HG03521 (cell line): ENCODE data around the gene PLXDC1.
"Not testable (repeated sequence)": the region's sequence is repeated elsewhere in the genome, so short reads cannot be mapped to it uniquely, and the experiment has no call there.

ENCODE experiments used
- ATAC-seq: cut with Tn5 transposase; IDR thresholded peaks from one replicate; pipeline ENCODE4 v1.9.1; 2021; ENCODE audit warnings: mild to moderate bottlenecking, moderate library complexity; ENCODE audit not compliant: unreplicated experiment

The PLXDC1 gene

DNA sequence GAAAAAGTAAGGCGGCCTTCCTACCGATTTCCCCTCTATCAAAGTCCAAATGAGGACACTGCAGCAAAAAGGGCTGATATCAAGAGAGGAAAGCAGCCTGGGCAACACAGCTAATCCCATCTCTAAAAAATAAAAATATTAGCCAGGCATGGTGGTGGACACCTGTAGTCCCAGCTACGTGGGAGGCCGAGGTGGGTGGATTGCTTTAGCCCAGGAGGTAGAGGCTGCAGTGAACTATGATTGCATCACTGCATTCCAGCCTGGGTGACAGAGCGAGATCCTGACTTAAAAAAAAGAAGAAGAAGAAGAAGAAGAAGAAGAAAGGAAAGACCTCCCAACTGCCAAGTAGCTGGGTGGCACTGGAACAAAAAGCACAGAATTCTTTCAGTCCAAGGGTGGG lies 31.6 kb upstream of the PLXDC1 start:
- ATAC-seq: no peak

GRCh38 chr17:39181303-39181702 lies 29.9 kb upstream of the PLXDC1 start:
- no peak for ATAC-seq

- no peak for ATAC-seq
Observed at GRCh38 chr17:39178536-39178935, 27.1 kb upstream of the PLXDC1 start.

DNA sequence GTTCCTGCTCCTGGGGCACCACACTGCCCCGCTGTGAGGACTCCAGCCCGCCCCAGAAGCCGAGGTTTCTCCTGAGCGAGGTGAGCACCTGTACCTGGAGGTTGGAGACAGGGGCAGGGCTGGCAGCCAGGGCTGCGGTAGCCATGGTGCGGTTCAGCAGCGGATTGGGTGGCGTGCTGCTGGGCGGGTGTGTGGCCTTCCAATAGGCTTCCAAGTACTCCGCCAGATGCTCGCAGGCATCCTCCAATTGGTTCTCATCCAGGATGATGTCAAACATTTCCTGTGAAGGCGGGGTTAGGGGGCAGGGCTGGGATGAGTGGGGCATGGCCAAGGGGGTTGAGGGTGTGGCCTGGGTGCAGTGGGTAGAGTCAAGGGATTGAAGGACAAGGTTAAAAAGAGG lies 25.8 kb upstream of the PLXDC1 start:
- ATAC-seq: no peak

- no peak for ATAC-seq
Observed at GRCh38 chr17:39175695-39176093, 24.3 kb upstream of the PLXDC1 start.

DNA sequence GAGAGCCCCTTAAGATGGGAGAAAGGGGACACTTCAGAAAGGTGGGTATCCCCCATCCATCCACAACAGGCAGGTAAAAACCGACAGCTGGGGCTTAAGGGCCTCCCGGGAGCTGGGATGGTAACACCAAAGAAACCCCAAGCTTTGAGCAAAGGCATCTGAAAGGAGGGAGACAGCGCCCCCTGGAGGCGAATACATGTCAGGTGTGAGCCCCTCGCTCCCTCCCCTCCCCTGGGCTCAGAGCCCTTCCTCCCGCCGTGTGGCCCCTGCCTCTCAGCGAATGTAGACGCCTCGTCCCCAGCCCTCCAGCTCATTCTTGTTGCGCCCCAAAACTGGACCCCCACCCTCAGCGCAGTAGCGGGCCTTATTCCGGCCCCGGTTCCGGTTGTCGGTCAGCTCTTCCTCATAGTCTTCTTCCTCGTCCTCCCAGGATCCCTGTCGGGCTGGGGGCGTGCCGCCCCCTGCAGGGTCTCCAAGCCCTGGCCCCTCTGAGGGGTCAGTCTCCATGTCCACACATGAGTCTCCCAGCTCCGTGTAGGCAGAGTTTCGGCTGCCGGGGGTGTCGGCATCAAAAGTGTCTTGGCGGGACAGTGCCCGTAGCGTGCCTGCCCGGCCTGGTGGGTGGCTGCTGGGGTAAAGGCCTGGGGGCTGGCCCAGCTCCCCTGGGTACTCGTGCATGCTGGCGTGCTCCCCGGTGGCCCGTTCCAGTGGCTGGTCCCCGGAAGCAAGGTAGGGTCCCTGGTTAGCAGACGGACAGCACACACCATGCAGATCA lies 23.7 kb upstream of the PLXDC1 start:
- ATAC-seq: no peak

DNA sequence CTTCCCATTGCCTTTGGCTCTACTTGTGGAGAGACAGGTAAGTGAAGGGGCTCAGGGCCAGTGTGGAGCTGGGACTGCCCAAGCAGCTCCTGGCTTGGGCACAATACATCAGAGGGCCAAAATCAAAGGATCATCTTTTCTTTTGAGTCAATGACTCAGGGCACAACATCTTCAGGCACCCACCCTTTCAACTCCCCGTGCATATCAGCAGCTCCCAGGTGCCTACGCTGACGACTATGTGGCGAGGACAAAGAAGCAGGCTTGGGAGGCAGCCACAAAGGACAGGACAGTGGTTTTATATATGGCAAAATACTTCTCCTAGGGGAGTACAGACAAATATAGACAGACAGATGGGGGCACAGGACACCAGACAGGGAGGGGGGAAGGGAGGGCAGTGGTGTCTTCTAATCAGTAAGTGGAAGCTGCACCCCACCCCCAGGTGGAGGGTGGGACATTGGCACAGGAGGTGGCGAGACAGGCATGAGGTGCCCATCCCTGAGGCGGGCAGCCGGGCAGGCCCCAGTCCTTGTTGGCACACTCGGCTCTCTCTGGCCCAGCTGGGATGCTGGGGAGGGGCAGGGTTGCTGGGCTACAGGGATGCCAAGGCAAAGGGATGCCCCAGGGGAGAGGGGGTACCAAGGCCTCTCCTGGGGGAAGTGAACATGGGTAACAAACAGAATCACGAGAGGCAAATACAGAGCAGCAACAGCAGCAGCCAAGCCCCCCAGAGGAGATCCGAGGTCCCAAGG lies 22.3 kb upstream of the PLXDC1 start:
- no peak for ATAC-seq

DNA sequence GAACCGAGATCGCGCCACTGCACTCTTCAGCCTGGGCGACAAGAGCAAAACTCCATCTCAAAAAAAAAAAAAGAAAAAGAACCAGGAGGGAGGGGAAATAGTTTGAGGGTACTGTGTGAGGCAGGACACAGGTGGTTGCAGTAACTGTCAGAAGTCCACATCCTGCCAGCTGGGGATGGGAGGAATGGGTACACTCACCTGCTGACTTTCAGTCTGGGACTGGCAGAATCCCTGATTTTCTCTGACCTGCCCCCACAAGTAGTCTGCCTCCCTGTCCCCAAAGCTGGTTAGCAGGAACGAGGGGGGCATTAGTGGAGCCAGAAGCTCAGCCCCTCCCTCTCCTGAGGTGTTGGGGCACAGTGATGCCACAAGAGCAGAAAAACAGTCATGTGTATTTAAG lies 21.6 kb upstream of the PLXDC1 start:
- ATAC-seq: no peak

GRCh38 chr17:39171933-39172332 lies 20.5 kb upstream of the PLXDC1 start:
- no peak for ATAC-seq

- ATAC-seq: no peak
Observed at GRCh38 chr17:39170558-39170957, 19.1 kb upstream of the PLXDC1 start.

- no peak for ATAC-seq
Observed at GRCh38 chr17:39170109-39170508, 18.7 kb upstream of the PLXDC1 start.

DNA sequence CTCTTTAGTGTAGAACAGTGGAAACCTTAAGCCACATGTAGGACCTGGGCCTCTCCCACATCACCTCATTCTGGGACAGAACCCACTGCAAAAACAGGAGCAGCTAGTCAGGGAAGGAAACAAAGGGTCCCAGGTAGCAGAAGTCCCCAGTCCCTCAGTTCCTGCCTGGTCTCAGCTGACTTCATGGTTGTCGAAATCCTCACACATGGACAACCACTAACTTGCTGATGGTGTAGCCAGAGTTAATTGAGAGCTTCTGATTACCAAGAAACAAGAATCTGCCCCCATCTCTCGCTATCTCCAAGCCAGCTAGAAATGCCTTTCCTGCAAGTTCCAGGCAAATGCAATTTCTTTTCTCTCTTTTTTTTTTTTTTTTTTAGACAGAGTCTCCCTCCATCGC lies 18.1 kb upstream of the PLXDC1 start:
- ATAC-seq: no peak

- ATAC-seq: no peak
Observed at GRCh38 chr17:39169101-39169500, 17.7 kb upstream of the PLXDC1 start.

DNA sequence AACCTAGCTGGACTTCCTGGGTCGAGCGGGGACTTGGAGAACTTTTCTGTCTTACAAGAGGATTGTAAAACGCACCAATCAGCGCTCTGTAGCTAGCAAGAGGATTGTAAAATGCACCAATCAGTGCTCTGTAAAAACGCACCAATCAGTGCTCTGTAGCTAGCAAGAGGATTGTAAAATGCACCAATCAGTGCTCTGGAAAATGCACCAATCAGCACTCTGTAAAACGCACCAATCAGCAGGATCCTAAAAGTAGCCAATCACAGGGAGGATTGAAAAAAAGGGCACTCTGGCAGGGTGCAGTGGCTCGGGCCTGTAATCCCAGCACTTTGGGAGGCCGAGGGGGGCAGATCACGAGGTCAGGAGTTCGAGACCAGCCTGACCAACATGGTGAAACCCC lies 17.1 kb upstream of the PLXDC1 start:
- not testable (repeated sequence) for ATAC-seq

GRCh38 chr17:39167476-39167875 lies 16.0 kb upstream of the PLXDC1 start:
- ATAC-seq: no peak

DNA sequence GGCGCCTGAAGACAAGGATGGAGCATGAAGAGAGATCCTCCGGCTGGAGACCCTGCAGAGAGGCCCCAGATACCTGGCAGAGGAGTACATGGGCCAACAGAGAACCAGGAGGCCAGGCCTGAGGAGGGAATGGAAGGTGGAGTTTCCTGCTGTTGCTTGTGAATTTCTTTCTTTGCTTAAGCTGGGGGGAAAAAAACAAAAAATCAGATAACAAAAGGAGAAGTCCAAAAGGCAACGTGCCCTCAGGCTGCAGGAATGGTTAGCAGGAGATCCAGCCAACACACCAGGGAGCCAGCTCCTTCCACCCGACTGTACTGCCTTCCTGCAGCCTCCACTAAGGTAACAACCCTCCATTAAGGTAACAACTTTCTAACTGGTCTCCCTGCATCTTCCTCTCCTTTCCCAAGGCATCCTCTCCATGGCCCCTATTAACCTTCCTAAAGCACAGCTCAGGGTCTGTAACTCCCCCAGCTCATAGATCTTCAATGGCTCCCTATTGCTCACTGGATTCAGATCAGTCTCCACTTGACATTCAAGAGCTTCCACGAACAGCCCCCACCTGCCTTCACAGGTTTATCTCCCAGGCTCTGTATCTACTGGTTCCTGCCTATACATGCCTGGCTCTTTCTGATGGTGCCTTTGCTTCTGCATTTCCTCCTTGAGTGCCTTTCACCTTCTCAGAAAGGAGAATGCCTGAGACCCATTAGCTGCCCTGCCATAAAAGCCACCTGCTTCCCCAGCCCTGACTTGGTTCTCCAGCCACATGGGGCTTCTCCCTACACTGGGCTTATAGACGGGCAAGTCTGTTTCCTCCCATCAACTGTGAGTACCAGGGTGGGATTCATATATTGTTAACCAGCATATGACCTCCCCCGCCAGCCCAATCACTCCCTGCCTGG lies 15.2 kb upstream of the PLXDC1 start:
- no peak for ATAC-seq

GRCh38 chr17:39165841-39166349 lies 14.5 kb upstream of the PLXDC1 start, which contains the start of gene ARL5C:
ARL5C (minus strand) TSS chr17:39166161; CDS start chr17:39165760, 401 bp downstream.
- ATAC-seq: no peak

GRCh38 chr17:39165178-39165840 lies 13.9 kb upstream of the PLXDC1 start:
- no peak for ATAC-seq

- peak; percentile 74 for ATAC-seq
Observed at GRCh38 chr17:39164675-39165143, 13.3 kb upstream of the PLXDC1 start.

DNA sequence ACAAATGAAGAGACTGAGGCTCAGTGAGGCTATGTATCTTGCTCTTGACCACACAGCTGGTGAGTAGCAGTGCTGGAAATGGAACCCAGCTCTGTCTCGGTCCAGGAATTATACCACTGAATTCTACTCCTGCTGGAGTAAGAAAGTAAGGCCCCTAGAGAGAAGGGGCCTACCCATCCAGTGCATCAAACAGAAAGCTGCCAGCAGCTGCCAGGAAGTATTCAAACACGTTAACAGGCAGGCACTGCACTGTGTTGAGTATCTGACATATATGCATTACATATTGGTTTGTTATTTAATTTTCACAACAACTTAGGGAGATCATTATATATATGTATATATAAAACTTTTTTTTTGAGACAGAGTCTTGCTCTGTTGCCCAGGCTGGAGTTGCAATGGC lies 10.5 kb upstream of the PLXDC1 start:
- no peak for ATAC-seq
